SK-N-SH (cell line): ENCODE results near the gene LCA5.

Source experiments
- EZH2phosphoT487 ChIP-seq: fragments of 200-600 bp; sonication (generic); IDR thresholded peaks from 2 replicates; pipeline ENCODE4 v1.6.1; 2017; ENCODE audit warnings: low read depth, mixed run types, mild to moderate bottlenecking, antibody characterized with exemption, moderate library complexity, borderline replicate concordance
- POLR2AphosphoS5 ChIP-seq: IDR thresholded peaks from 2 replicates; pipeline ENCODE4 v1.6.1; 2012; ENCODE audit warnings: low read depth, low read length
- SMC3 ChIP-seq: IDR thresholded peaks from 2 replicates; pipeline ENCODE4 v1.6.1; 2012; ENCODE audit warnings: low read depth, low read length, improper control_type of control experiment
- YY1 ChIP-seq: IDR thresholded peaks from 2 replicates; pipeline ENCODE4 v1.4.0; 2012; ENCODE audit warnings: low read depth, mild to moderate bottlenecking

DNA sequence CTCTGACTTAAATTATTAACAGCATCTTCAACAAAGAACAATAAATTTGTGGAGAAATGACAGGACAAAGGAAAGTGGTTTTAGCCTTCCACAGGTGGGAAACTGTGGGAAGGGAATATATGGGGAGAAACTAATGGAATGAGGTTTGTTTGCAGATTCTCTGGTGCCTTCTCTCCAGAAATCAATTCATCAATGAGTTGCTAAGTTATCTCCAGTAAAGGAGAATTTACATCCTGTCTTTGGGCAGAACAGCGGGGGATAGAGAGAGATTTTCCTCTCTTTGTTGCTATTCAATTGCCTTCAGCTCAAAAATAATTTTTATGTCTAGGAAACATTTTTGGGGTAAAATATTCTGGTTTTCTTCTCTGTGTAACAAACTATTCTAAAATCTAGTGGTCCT, 36.9 kb upstream of the LCA5 start:
- no peak for TF ChIP-seq EZH2phosphoT487
- no peak for TF ChIP-seq YY1
- no peak for TF ChIP-seq POLR2AphosphoS5
- no peak for TF ChIP-seq SMC3
